Transverse colon (tissue), 4 donors: ENCODE data around the gene HOXB7. TPM values are rescaled to one million over a fixed set of nuclear protein-coding genes. Genes with fewer than 3 reads are reported as not detected.

Experiments used
- DNase-seq: peaks from one replicate; pipeline ENCODE4 v3.0.0-alpha.2; 2019
- H3K27ac ChIP-seq, 4 donors: fragments of 200-600 bp; sonication (generic); 2 replicates each; pipeline ENCODE4 v1.5.1; 2016 to 2018; ENCODE audit warnings: inconsistent platforms in 4 of 4
- H3K27me3 ChIP-seq: fragments of 200-600 bp; sonication (generic); 2 replicates; pipeline ENCODE4 v1.5.1; 2017; ENCODE audit warnings: inconsistent platforms
- H3K36me3 ChIP-seq, 4 donors: fragments of 200-600 bp; sonication (generic); 2 replicates each; pipeline ENCODE4 v1.5.1; 2017 to 2019; ENCODE audit warnings: inconsistent platforms in 4 of 4
- H3K4me1 ChIP-seq, 4 donors: fragments of 200-600 bp; sonication (generic); 2 replicates each; pipeline ENCODE4 v1.5.1; 2017 to 2020; ENCODE audit warnings: inconsistent platforms in 4 of 4
- H3K4me3 ChIP-seq, 4 donors: fragments of 200-600 bp; sonication (generic); 1 replicate in 1 of 4; 2 replicates in 3 of 4; pipeline versions ENCODE4 v1.5.1 to v1.6.1; 2017 to 2019; ENCODE audit warnings: inconsistent platforms in 4 of 4
- H3K9me3 ChIP-seq, 2 donors: fragments of 200-600 bp; sonication (generic); 2 replicates each; pipeline ENCODE4 v1.5.1; 2017 to 2019; ENCODE audit warnings: inconsistent platforms in 2 of 2
- EP300 ChIP-seq: sonication (generic); formaldehyde crosslinking; IDR thresholded peaks from one replicate; pipeline ENCODE4 v1.6.1; 2017; ENCODE audit warnings: antibody characterized with exemption, low read depth
- POLR2A ChIP-seq: fragments of 450-650 bp; IDR thresholded peaks from one replicate; pipeline ENCODE4 v1.6.1; 2016; ENCODE audit warnings: antibody characterized with exemption, mild to moderate bottlenecking, moderate library complexity
- POLR2AphosphoS5 ChIP-seq, 3 donors: sonication (generic); formaldehyde crosslinking; IDR thresholded peaks; one replicate each; pipeline ENCODE4 v1.6.1; 2016; ENCODE audit warnings: antibody characterized with exemption in 3 of 3
- WGBS, 2 donors: methylation state at CpG; one replicate each; pipeline ENCODE4 v1.1.5; 2018; ENCODE audit warnings: low coverage in 1 of 2; 5-methylcytosine and 5-hydroxymethylcytosine counted together
- in situ Hi-C, 4 donors: fragments of 200-750 bp; cut with MboI; loops; one replicate each; pipeline versions ENCODE4 v1.15.0 to v1.15.1; 2017; ENCODE audit warnings: low sequenced_read_pairs in 3 of 4, low pct_ligation_motif_present in 1 of 4, low pct_unique_long_range_greater_than_20kb in 1 of 4
- intact Hi-C: fragments of 100-400 bp; cut with DNase I; formaldehyde crosslinking; loops from one replicate; pipeline ENCODE4 v1.15.1; 2023; ENCODE audit warnings: low total_unique reads
- total RNA-seq, 4 donors: library from RNA; depleted of rRNA; stranded (reverse); fragments of >200 nt; gene quantifications; one replicate each; pipeline ENCODE4 v1.1.0, GENCODE V29; 2016
- TF ChIP-seq, protein P1 (sequence below), 5 experiments: fragments of 200-600 bp in 3 of 5; fragments of 450-650 bp in 2 of 5; sonication (generic) in 3 of 5; IDR thresholded peaks; 1 replicate in 2 of 5; 2 replicates in 3 of 5; pipeline ENCODE4 v1.5.1; 2016 to 2017; ENCODE audit warnings: antibody characterized with exemption in 5 of 5, inconsistent platforms in 3 of 5, mild to moderate bottlenecking in 2 of 5, moderate library complexity in 1 of 5

Gene HOXB7
- total RNA-seq, 4 donors from 2014 or later: 11.2 to 20.9 (median 16.7) TPM; not detected in 1

DNA sequence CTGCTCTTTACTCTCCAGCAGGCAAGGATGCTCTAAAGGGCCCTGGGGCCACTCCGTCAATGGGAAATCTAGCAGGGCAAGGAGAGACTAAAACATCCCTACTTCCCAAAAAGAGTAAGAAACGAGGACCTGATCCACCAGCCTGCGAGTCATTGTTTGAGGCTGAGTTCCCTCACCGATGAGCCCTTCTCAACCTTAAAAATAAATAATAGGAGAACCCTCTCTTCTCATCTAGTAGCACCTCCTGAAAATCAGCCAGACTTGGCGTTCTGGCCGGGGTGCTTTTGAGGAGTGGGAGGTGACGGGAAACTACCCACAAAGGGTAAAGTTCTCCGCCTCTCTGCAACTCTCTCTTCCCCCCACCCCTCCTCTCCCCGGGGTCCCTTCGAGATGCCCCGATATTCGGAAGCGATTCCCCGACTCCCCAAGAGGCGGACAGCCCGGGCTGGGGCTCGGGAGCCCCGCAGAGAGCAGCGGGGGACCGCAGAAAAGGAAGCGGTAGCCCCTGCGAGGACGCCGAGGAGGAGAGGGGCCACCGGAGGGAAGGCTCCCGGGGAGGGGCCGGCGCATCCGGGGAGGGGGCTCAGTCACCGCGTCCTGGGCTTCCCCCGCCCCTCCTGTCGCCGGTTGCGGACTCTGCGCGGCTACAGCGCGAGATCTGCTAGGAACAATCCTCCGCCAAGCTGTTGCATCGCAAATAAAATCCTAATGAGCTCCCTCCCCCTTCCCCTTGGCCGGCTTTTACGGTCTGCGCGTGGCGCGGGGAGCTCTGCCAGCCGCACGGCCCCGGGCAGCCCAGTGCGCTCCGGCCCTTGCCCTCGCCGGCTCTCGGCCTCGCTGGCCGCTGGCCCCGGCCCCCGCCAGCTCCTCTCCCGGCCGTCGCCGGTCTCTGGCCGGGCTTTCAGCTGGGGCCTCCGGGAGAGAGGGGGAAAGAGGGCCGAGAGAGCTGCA lies 14.0 kb upstream of the HOXB7 start:
- DNase-seq: peak; percentile 51
- H3K36me3 ChIP-seq: no peaks in the 10 kb centered on the region
- peak overlapping the region; percentile 86 to 93 (median 89) for H3K27ac ChIP-seq
- in situ Hi-C loops: no loop called here
- peak overlapping the region; percentile 22 to 66 (median 42) for H3K4me3 ChIP-seq
- H3K27me3 ChIP-seq: peaks cover 100% of the 10 kb centered on the region
- TF ChIP-seq POLR2AphosphoS5 (IDR thresholded peaks at IDR 0.05) (peak; percentile 4 to 61 (median 36)), EP300 (no peak)
- TF ChIP-seq, protein P1, sequence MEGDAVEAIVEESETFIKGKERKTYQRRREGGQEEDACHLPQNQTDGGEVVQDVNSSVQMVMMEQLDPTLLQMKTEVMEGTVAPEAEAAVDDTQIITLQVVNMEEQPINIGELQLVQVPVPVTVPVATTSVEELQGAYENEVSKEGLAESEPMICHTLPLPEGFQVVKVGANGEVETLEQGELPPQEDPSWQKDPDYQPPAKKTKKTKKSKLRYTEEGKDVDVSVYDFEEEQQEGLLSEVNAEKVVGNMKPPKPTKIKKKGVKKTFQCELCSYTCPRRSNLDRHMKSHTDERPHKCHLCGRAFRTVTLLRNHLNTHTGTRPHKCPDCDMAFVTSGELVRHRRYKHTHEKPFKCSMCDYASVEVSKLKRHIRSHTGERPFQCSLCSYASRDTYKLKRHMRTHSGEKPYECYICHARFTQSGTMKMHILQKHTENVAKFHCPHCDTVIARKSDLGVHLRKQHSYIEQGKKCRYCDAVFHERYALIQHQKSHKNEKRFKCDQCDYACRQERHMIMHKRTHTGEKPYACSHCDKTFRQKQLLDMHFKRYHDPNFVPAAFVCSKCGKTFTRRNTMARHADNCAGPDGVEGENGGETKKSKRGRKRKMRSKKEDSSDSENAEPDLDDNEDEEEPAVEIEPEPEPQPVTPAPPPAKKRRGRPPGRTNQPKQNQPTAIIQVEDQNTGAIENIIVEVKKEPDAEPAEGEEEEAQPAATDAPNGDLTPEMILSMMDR (IDR thresholded peaks at IDR 0.05): no peak
- 6 to 15% methylated on average over 4 to 56 of the region's 66 CpGs for WGBS, 2 donors
- H3K4me1 ChIP-seq: peaks cover 12 to 78% (median 57%) of the 10 kb centered on the region in 4 donors
- no peaks in the 10 kb centered on the region for H3K9me3 ChIP-seq
- intact Hi-C loops: no loop called here

DNA sequence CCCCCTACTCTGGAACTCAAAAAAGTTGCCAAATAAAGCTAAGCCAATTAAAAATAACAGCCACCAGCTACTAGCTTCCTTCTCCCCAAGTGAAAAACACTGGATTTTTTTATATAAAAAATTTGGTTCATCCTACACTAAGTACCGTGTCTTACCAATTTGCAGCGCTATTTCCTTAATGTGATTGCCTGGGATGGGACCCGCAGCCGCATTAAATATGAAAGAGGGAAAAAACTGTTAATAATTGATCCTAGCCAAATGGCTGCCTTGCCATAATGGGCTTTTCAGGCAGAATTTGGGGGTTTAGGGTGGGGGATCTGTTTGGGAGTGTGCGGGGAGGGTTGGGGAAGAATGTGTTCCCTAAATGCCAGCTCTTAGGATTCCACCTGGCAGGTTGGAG lies 13.3 kb upstream of the HOXB7 start:
- Histone ChIP-seq H3K9me3 (no peaks in the 10 kb centered on the region), H3K4me1 (peaks cover 12 to 79% (median 58%) of the 10 kb centered on the region in 4 donors), H3K27ac (peak overlapping the region; percentile 86 to 93 (median 89)), H3K36me3 (no peaks in the 10 kb centered on the region), H3K4me3 (peak overlapping the region in 2 of 4 donors; percentile 35 to 66), H3K27me3 (peaks cover 100% of the 10 kb centered on the region)
- in situ Hi-C loops (no loop called here), intact Hi-C loops (no loop called here)
- 4 to 23% methylated on average over 5 of the region's 5 CpGs for whole genome bisulfite sequencing, 2 donors
- no peak for DNase-seq
- TF ChIP-seq POLR2A: no peak

DNA sequence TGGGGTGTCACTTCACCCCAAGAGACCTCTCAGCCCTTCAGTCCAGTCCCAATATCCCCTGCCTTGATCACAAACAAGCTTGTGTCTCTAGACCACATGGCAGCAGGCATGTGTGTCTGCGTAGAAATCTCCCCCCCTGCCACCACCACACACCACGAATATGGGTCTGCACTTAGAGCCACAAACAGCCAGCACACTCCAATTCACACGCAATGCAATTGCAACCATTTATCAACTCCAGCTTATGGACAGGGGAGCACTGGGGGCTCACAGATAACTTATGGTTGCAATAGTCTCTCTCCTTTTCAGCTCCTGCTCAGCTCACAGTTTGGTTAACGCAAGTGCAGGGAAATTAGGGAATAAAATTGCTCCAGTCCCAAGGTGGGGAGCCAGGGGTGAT lies 12.8 kb upstream of the HOXB7 start:
- in situ Hi-C loops (no loop called here), intact Hi-C loops (no loop called here)
- WGBS, 2 donors: 27 to 86% methylated on average over 1 to 4 of the region's 4 CpGs
- Histone ChIP-seq H3K9me3 (no peaks in the 10 kb centered on the region), H3K27me3 (peaks cover 100% of the 10 kb centered on the region), H3K27ac (peak overlapping the region in 3 of 4 donors; percentile 2 to 90 (median 15)), H3K36me3 (no peaks in the 10 kb centered on the region), H3K4me1 (peaks cover 12 to 79% (median 60%) of the 10 kb centered on the region in 4 donors), H3K4me3 (no peak overlapping the region)
- no peak for TF ChIP-seq POLR2A
- peak in 1 of 3 donors; percentile 3 for TF ChIP-seq POLR2AphosphoS5 (IDR thresholded peaks at IDR 0.05)
- DNase-seq: no peak

DNA sequence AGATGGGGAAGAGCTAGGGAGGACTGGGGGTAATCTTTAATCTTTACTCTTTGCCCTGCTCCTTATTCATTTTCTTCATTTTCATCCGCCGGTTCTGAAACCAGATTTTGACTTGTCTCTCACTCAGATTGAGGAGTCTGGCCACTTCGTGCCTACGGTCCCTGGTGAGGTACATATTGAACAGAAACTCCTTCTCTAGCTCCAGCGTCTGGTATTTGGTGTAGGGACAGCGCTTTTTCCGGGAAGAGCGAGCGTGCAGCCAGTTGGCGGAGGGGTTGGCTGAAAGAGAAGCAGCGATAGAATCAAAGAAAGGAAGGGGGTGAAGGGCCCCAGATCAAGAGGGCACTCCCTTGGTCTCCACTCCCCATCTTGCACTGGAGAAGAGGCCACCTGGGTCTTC lies 12.0 kb upstream of the HOXB7 start:
- Histone ChIP-seq H3K9me3 (no peaks in the 10 kb centered on the region), H3K27me3 (peaks cover 100% of the 10 kb centered on the region), H3K27ac (peak overlapping the region in 2 of 4 donors; percentile 2 to 8), H3K4me3 (no peak overlapping the region), H3K4me1 (peaks cover 12 to 78% (median 62%) of the 10 kb centered on the region in 4 donors), H3K36me3 (no peaks in the 10 kb centered on the region)
- intact Hi-C loops: no loop called here
- WGBS, 2 donors: 55 to 66% methylated on average over 10 to 11 of the region's 11 CpGs
- no peak for DNase-seq
- TF ChIP-seq POLR2AphosphoS5 (IDR thresholded peaks at IDR 0.05) (no peak), POLR2A (peak; percentile 8)
- in situ Hi-C loops: no loop called here

DNA sequence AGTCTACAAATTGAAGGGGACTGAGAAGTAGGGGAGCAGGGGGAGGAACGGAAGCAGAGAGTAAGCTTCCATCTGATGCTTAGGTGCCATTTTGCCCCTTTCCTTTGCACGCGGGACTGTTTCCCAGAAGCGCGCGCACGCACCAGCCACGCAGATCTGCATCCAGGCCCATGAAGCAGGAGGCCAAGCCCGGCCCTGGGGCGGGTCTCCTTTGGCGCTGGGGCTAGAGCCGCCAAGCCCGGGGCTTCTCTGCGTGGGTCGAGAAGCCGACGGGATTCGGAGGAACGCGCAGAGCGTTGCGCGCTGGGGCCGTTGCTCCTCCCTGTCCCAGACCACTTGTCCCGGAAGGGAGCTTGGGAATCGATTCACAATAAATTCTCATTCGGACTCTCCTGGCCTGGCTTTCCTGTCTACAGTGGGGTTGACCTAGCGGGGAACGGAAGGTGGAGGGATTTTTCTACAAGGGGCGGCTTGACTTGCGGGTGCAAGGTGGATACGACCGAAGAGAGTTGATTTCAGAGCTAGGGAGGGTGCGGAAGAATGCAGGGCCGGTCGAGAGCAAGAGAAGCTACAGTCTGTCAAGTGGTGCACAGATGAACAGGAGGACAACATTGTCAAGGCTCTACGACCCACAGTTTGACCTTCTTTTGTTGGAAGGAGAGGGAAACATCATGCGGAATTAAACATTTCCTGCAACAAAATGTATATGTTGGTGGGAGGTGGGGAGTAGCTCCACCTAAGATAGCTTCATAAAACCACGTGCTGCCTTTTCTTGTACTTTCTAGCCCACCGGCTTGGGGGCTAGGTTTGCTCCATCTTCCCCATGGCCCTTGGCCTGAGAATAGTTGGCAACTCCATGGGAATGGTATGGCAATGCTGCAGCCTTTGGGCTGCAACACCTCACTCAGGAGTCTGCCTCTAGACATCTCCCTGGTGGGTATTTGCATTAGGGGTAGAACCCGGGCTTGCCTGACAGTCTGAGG lies 10.9 kb upstream of the HOXB7 start:
- intact Hi-C loops: no loop called here
- DNase-seq: no peak
- WGBS, 2 donors: 38 to 50% methylated on average over 6 to 39 of the region's 41 CpGs

More for the DNA sequence above, 10.9 kb upstream of the HOXB7 start:
- Histone ChIP-seq H3K9me3 (no peaks in the 10 kb centered on the region), H3K4me3 (peak overlapping the region in 1 of 4 donors; percentile 13), H3K36me3 (no peaks in the 10 kb centered on the region), H3K27ac (peak overlapping the region in 3 of 4 donors; percentile 3 to 79 (median 74)), H3K4me1 (peaks cover 12 to 71% (median 56%) of the 10 kb centered on the region in 4 donors), H3K27me3 (peaks cover 100% of the 10 kb centered on the region)
- in situ Hi-C loops: no loop called here
- TF ChIP-seq POLR2AphosphoS5 (IDR thresholded peaks at IDR 0.05): peak in 1 of 3 donors; percentile 9
- TF ChIP-seq, protein P1 (IDR thresholded peaks at IDR 0.05): no peak
